GM12865 (cell line): ENCODE measurements around the gene GBE1.

Experiments used
- DNase-seq: peaks from one replicate; pipeline ENCODE4 v3.0.0; 2010; ENCODE audit warnings: low read depth
- H3K4me3 ChIP-seq: 2 replicates; pipeline ENCODE4 v1.5.1; 2011; ENCODE audit warnings: mild to moderate bottlenecking, low read depth, low read length, control low read depth
- CTCF ChIP-seq: IDR thresholded peaks from 2 replicates; pipeline ENCODE4 v1.5.1; 2011; ENCODE audit warnings: low read length, control low read depth, low read depth, inconsistent platforms; ENCODE audit not compliant: insufficient read depth; ENCODE audit errors: missing control alignments

GBE1 gene

GRCh38 chr3:81554801-81555200 lies 206.6 kb downstream of the GBE1 start:
- DNase-seq, result no peak
- no peak for TF ChIP-seq CTCF
- H3K4me3 ChIP-seq, result no peak overlapping the region

GRCh38 chr3:81554388-81554787 lies 207.1 kb downstream of the GBE1 start:
- peak; percentile 18 for DNase-seq
- no peak for TF ChIP-seq CTCF
- no peak overlapping the region for H3K4me3 ChIP-seq

- DNase-seq, result no peak
- TF ChIP-seq CTCF, result no peak
- no peak overlapping the region for H3K4me3 ChIP-seq
Observed at GRCh38 chr3:81550415-81550814, 211.0 kb downstream of the GBE1 start.

- no peak overlapping the region for H3K4me3 ChIP-seq
- no peak for DNase-seq
- TF ChIP-seq CTCF, result no peak
Observed at GRCh38 chr3:81549831-81550230, 211.6 kb downstream of the GBE1 start.

GRCh38 chr3:81549388-81549787 lies 212.1 kb downstream of the GBE1 start:
- DNase-seq, result no peak
- TF ChIP-seq CTCF, result no peak
- no peak overlapping the region for H3K4me3 ChIP-seq

- no peak for DNase-seq
- TF ChIP-seq CTCF, result no peak
- no peak overlapping the region for H3K4me3 ChIP-seq
Observed at GRCh38 chr3:81545572-81545971, 215.9 kb downstream of the GBE1 start.

- TF ChIP-seq CTCF, result no peak
- H3K4me3 ChIP-seq, result no peak overlapping the region
- DNase-seq, result peak; percentile 1
Observed at GRCh38 chr3:81544385-81544784, 217.1 kb downstream of the GBE1 start.
